NK-92 (cell line): ENCODE results near the gene SOX13.

Experiments
- DNase-seq: peaks from one replicate; lab custom pipeline; 2025; ENCODE audit not compliant: unreplicated experiment; lab: John Stamatoyannopoulos, UW

Gene SOX13

DNA sequence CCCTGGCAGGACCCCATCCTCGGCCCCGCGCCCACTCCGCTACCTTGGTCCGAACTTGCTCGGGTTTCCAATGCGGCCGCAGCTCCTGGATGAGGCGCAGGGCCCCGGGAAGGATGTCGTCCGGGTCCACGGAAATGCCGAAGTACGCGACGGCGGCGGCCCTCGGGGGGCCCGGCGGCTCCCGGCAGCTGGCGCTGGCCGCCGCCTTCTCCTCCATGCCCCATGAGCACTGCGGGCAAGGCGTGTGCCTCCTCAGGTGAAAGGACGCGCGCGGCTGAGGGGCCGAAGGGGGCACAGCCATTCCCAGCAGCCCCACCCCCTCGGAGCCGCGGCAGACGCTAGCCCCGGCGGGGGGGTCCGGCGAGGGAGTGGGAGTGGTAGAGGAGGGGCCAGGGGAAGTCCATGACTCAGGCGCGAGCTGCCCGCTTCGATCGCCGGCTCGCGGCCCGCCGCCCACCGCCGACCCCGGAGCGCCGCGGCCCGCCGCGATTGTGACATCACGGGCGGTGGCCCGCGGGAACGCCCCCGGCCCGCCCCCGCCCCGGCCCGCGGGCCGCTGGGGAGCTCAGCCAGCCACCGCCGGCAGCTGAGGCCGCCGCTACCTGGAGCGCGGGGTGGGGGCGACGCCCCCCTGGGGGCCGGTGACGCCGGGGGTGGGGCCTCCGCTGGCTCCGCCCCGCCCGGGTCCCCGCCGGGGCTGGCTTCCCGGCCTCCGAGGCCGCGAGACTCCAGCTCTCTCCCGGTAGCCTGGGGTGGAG lies 78.8 kb downstream of the SOX13 start, which contains the start of gene ETNK2:
Gene ETNK2 (minus strand): TSS at position 493 of the 758 bp plus-strand sequence. CDS start 192 bp downstream, at position 301.
- DNase-seq = no peak

DNA sequence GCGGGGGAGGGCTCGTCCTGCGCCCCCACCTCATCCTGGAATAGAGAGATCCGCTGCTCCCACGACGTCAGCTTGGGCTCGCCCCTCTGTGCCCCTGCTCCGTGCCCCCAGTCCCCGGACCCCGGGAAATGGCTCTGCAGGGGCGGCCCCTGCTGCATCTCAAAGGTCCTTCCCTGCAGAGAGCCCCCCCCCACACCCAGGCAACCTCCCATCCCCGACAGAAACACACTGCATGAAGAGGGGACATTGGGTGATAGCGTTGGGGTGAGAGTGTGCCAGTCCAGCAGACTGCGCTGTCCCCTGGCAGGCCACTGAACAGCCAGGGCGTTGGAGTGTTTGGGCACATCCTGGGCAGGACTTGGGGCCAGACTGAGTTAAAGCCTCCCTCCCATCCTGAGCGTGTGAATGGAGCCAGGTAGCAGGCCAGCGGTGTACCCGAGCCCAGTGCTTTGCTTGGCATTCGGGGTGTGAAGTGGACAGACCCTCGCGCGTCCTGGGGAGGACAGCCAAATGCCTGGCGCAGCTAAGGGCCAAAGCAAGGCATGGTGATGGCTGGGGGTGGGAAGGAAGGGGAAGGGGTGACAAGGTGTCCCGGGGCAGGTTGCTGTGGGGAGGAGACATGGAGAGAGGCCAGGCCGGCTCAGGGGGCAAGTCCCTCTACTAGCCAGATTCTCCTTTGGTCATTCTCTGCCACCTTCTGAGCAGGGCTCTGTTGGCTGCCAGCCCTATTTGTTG lies 79.6 kb downstream of the SOX13 start:
- DNase-seq = no peak

GRCh38 chr1:204153667-204154066 lies 80.8 kb downstream of the SOX13 start:
- DNase-seq = no peak

DNA sequence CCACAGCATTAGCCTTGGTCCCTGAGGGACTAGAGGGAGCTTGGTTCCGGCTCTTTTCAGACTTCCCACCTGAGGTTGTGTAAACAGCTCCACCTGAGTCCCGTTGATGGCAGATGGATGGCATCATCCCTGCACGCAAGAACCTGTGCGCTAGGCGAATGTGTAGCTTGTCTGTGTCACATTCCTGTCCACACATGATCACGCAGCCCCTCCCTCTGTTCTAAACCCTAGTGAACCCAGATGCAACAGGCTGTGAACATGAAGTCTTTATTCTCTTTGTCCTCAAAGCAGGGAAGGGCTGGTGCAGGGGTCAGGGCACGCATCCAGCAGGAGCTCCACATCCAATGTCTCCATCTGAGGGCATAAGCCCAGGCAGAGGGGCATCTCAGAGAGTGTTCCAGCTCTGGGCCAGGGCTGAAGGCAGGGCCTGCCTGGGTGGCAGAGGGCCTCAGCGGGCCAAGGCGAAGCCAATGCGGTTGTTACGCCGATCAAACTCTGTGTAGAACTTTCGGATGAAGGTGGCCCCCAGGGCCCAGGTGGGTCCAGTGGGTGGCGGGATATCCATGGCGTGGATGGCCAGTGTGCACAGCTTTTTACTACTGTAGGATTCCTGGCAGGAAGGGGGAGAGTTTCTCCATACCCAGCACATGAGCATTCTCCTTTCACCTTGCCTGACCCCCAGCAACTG lies 81.8 kb downstream of the SOX13 start:
- DNase-seq = no peak

- no peak for DNase-seq
Observed at GRCh38 chr1:204155881-204156280, 83.0 kb downstream of the SOX13 start.

GRCh38 chr1:204157962-204158361 lies 85.0 kb downstream of the SOX13 start:
- DNase-seq = no peak

DNA sequence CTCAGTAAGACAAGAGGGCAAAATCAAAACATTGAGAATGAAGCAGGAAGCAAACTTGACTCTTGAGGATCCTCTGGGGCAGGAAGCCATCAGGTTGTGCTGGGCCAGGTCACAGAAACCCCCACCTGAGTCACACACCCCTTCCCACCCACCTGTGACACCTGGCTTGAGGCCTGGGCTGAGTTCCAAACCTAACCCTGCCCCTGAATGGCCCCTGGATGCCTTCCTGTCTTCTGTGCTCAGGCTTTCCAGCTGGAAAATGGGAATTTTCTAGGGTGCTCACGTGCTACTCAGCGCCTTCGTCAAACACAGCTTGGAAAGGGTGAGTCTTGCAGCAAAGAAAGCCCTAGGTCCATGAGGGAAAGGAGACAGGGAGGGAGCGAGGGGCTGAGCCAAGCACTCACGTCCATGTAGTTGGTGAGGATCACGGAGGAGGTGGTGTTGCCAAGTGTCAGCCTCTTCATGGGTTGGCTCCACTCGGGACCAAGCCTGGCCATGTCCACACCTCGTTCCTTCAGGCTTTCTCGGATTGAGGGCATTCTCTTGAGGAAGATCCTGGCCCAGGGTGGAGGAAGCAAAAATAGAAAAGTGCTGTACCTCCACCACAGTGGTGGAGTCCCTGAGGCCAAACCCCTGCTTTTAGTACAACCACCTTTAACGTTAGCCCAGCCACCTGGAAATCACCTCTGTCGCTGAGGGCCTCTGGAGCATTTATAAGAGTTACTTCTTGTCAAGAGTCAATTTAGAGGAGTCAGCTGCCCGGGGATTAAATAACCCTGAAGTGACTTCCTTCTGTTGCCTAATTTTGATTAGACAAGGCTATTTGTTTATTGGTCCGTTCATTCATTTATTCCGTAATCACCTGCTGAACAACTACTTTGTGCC lies 88.9 kb downstream of the SOX13 start:
- DNase-seq = no peak

DNA sequence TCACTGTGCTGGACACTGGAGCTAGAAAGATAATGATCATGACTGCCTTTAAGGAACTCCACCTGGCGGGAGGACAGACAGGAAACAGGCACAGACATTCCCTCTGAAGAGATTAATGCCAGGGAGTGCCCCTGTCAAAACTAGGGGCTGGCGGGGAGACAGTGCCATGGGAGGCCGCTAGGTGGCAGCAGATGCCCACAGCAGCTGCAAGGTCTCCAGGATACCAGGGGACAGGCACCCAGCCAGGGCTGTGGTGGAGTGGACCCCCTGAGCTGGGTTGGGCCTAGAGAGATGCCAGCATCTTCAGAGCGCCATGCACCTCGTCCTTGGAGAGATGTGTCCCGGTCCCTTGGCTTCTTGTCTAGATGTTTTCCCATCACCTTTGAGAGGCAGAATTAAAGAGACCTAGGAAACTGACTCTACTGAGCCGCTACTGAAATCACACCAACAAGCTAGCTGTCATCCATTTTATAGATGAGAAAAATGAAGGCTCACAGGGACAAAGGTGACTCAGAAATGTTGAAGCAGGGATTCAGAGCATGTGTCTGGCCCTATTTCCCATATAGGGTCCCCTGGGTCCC lies 89.7 kb downstream of the SOX13 start:
- no peak for DNase-seq

DNA sequence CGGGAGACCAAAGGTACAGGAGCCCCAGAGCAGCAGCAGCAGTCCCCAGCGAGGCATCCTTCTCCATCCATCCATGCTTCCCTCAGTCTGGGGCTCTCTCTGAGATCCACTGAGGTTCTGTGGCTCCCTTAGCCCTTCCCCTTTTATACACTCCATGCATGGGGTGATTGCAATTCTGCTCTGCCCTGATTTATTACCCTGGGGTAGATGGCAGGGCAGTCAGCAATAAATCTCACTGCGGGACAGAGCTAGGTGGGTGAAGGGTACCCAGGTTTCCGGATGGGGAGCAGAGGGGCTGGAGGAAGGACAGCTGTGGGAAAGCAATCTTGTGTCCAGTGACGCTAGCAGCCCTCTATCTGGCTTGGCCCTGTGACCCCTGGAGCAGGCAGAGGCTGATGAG lies 93.3 kb downstream of the SOX13 start, which contains the start of gene REN:
Gene REN (minus strand): TSS at position 119 of the 400 bp plus-strand sequence. CDS start 44 bp downstream, at position 75.
- DNase-seq = no peak

- DNase-seq = no peak
Observed at GRCh38 chr1:204167730-204168129, 94.8 kb downstream of the SOX13 start.

DNA sequence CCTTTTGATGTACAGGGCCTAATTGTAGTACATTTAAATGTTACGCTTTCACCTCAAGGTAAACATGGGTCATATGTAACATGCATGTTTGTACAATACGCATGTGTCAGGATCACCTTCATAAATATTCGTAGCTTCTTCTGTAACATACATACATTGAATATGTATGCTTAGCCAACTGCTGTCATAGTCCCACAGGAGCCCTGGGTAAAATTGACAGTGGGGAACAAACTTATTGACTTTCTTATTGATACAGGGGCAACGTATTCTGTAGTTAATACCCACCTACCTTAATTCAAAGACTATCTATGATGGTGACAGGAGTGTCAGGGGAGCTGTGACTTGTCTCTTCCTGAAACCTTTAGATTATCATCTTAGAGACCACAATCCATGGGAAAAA lies 96.9 kb downstream of the SOX13 start:
- DNase-seq = no peak

- no peak for DNase-seq
Observed at GRCh38 chr1:204170494-204171155, 97.7 kb downstream of the SOX13 start.

GRCh38 chr1:204171751-204172178 lies 98.8 kb downstream of the SOX13 start:
- DNase-seq = no peak

- DNase-seq = no peak
Observed at GRCh38 chr1:204172404-204173029, 99.6 kb downstream of the SOX13 start.

GRCh38 chr1:204174958-204175357 lies 102.0 kb downstream of the SOX13 start:
- no peak for DNase-seq

DNA sequence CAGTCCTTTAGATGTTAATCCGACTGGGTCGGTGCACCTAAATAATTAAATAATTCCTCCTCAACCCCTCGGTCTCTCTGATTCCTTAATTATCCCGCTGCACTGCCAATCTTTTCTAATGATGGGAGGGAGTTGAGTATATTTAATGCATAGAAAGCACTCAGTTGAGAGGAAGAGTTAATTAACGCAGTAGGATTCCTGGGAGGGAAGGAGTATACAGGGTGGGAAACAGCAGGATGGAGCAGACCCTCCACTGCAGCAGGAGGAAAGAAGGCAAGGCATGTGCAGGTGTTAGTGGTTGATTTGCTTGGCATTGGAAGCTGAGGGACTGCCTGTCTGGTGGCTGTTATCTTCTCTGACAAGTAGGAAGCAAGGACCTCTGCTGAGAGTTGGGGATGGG lies 103.1 kb downstream of the SOX13 start:
- no peak for DNase-seq

- no peak for DNase-seq
Observed at GRCh38 chr1:204177133-204177532, 104.2 kb downstream of the SOX13 start.
